ENCODE results near the gene ZNF268.

Gene ZNF268

GRCh38 chr12:133203344-133204263 is 22.3 kb downstream of the ZNF268 start:
- TF ChIP-seq CTCF (IDR thresholded peaks at IDR 0.05; ENCODE audit: borderline replicate concordance, control extremely low read depth, extremely low read depth, insufficient read depth, missing control alignments): no peak
- in situ Hi-C loops (cut with MboI; ENCODE audit: low sequenced_read_pairs, unreplicated experiment): no loop called here
- no peak for DNase-seq (ENCODE audit: low spot score)

GRCh38 chr12:133204264-133204603 is 22.9 kb downstream of the ZNF268 start:
- no peak for TF ChIP-seq CTCF (IDR thresholded peaks at IDR 0.05; ENCODE audit: borderline replicate concordance, control extremely low read depth, extremely low read depth, insufficient read depth, missing control alignments)
- no peak for DNase-seq (ENCODE audit: low spot score)
- in situ Hi-C loops (cut with MboI; ENCODE audit: low sequenced_read_pairs, unreplicated experiment): no loop called here

GRCh38 chr12:133206390-133206789 is 25.1 kb downstream of the ZNF268 start:
- in situ Hi-C loops (cut with MboI; ENCODE audit: low sequenced_read_pairs, unreplicated experiment): no loop called here
- DNase-seq (ENCODE audit: low spot score): no peak
- TF ChIP-seq CTCF (IDR thresholded peaks at IDR 0.05; ENCODE audit: borderline replicate concordance, control extremely low read depth, extremely low read depth, insufficient read depth, missing control alignments): no peak

GRCh38 chr12:133215724-133216123 is 34.4 kb downstream of the ZNF268 start:
- DNase-seq (ENCODE audit: low spot score): no peak
- no peak for TF ChIP-seq CTCF (IDR thresholded peaks at IDR 0.05; ENCODE audit: borderline replicate concordance, control extremely low read depth, extremely low read depth, insufficient read depth, missing control alignments)
- in situ Hi-C loops (cut with MboI; ENCODE audit: low sequenced_read_pairs, unreplicated experiment): no loop called here

GRCh38 chr12:133217219-133217618 is 35.9 kb downstream of the ZNF268 start:
- DNase-seq (ENCODE audit: low spot score): no peak
- in situ Hi-C loops (cut with MboI; ENCODE audit: low sequenced_read_pairs, unreplicated experiment): no loop called here
- no peak for TF ChIP-seq CTCF (IDR thresholded peaks at IDR 0.05; ENCODE audit: borderline replicate concordance, control extremely low read depth, extremely low read depth, insufficient read depth, missing control alignments)

GRCh38 chr12:133220521-133220920 is 39.2 kb downstream of the ZNF268 start:
- no peak for DNase-seq (ENCODE audit: low spot score)
- in situ Hi-C loops (cut with MboI; ENCODE audit: low sequenced_read_pairs, unreplicated experiment): no loop called here

More at GRCh38 chr12:133220521-133220920, 39.2 kb downstream of the ZNF268 start:
- no peak for TF ChIP-seq CTCF (IDR thresholded peaks at IDR 0.05; ENCODE audit: borderline replicate concordance, control extremely low read depth, extremely low read depth, insufficient read depth, missing control alignments)

Data from GM13976 (cell line).